Right lung (tissue), 5 donors: ENCODE data around the gene SDK1. TPM values are rescaled to one million over a fixed set of nuclear protein-coding genes. Genes with fewer than 3 reads are reported as not detected.
"Not testable (repeated sequence)": the region's sequence is repeated elsewhere in the genome, so short reads cannot be mapped to it uniquely, and the experiment has no call there.

Experiments used
- DNase-seq, 2 donors: peaks; one replicate each; pipeline ENCODE4 v3.0.0-alpha.2; 2013
- polyA plus RNA-seq, 5 donors: library from polyadenylated mRNA; unstranded; fragments of 120-200 nt; gene quantifications; one replicate each; pipeline versions ENCODE4 v1.2.1 to v1.2.3, GENCODE V29; 2013; ENCODE audit warnings: inconsistent platforms in 1 of 5, low replicate concordance in 1 of 5; ENCODE audit not compliant: insufficient read length in 5 of 5, insufficient read depth in 1 of 5

The SDK1 gene
- polyA plus RNA-seq, 5 donors, result 8.1 to 19.5 (median 9.5) TPM

GRCh38 chr7:4201566-4201965 lies 900.5 kb downstream of the SDK1 start:
- DNase-seq, result no peak

- no peak for DNase-seq
Measured at GRCh38 chr7:4202154-4202736, 901.2 kb downstream of the SDK1 start.

- no peak for DNase-seq
Measured at GRCh38 chr7:4202954-4203353, 901.9 kb downstream of the SDK1 start.

GRCh38 chr7:4203626-4204512 lies 902.8 kb downstream of the SDK1 start:
- DNase-seq, result no peak

- no peak for DNase-seq
Measured at GRCh38 chr7:4204513-4205165, 903.6 kb downstream of the SDK1 start.

- no peak for DNase-seq
Measured at GRCh38 chr7:4205828-4206227, 904.8 kb downstream of the SDK1 start.

- no peak for DNase-seq
Measured at GRCh38 chr7:4207011-4207410, 906.0 kb downstream of the SDK1 start.

- no peak for DNase-seq
Measured at GRCh38 chr7:4208086-4208485, 907.0 kb downstream of the SDK1 start.

GRCh38 chr7:4208586-4208985 lies 907.5 kb downstream of the SDK1 start:
- no peak for DNase-seq

- DNase-seq, result no peak
Measured at GRCh38 chr7:4209126-4209525, 908.1 kb downstream of the SDK1 start.

GRCh38 chr7:4209966-4210365 lies 908.9 kb downstream of the SDK1 start:
- no peak for DNase-seq

GRCh38 chr7:4210821-4211220 lies 909.8 kb downstream of the SDK1 start:
- DNase-seq, result no peak

GRCh38 chr7:4211261-4211660 lies 910.2 kb downstream of the SDK1 start:
- DNase-seq, result no peak

GRCh38 chr7:4212376-4212775 lies 911.3 kb downstream of the SDK1 start:
- no peak for DNase-seq

- DNase-seq, result no peak
Measured at GRCh38 chr7:4214291-4215155, 913.5 kb downstream of the SDK1 start.

- no peak for DNase-seq
Measured at GRCh38 chr7:4215176-4215720, 914.2 kb downstream of the SDK1 start.

- DNase-seq, result no peak
Measured at GRCh38 chr7:4216016-4216415, 915.0 kb downstream of the SDK1 start.

GRCh38 chr7:4217126-4217660 lies 916.1 kb downstream of the SDK1 start:
- DNase-seq, result not testable (repeated sequence)

GRCh38 chr7:4218481-4218880 lies 917.4 kb downstream of the SDK1 start:
- DNase-seq, result no peak

- no peak for DNase-seq
Measured at GRCh38 chr7:4220011-4220410, 919.0 kb downstream of the SDK1 start.

- DNase-seq, result no peak
Measured at GRCh38 chr7:4221043-4221442, 920.0 kb downstream of the SDK1 start.
